AG10803 (cell line): ENCODE data around the gene B3GAT3.
A peak's percentile ranks its signal among the peaks of the same experiment; 100 is the strongest.

ENCODE experiments used
- DNase-seq: peaks from one replicate; pipeline ENCODE4 v3.0.0; 2010; ENCODE audit warnings: low read depth
- H3K4me3 ChIP-seq: 2 replicates; pipeline ENCODE4 v1.5.1; 2011; ENCODE audit warnings: mild to moderate bottlenecking, low read length, control low read depth
- TF ChIP-seq, protein P1 (sequence below): conservative IDR thresholded peaks from 2 replicates; pipeline ENCODE4 v1.5.1; 2011; ENCODE audit warnings: mild to moderate bottlenecking, low read length, control low read depth, inconsistent platforms

Gene B3GAT3

DNA sequence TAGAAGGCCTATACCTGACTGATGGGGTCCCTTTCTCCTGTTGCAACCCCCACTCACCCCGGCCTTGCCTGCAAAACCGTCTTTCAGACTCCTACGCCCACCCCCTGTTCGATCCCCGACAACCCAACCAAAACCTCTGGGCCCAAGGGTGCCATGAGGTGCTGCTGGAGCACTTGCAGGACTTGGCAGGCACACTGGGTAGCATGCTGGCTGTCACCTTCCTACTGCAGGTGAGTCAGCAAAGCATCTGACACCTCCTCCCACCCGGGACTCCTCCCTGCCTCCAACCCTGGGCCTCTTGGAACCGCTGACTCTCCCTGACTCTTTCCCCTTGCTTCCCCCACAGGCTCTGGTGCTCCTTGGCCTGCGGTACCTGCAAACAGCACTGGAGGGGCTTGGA is 7.5 kb downstream of the B3GAT3 start:
- DNase-seq = no peak
- H3K4me3 ChIP-seq = no peak overlapping the region

DNA sequence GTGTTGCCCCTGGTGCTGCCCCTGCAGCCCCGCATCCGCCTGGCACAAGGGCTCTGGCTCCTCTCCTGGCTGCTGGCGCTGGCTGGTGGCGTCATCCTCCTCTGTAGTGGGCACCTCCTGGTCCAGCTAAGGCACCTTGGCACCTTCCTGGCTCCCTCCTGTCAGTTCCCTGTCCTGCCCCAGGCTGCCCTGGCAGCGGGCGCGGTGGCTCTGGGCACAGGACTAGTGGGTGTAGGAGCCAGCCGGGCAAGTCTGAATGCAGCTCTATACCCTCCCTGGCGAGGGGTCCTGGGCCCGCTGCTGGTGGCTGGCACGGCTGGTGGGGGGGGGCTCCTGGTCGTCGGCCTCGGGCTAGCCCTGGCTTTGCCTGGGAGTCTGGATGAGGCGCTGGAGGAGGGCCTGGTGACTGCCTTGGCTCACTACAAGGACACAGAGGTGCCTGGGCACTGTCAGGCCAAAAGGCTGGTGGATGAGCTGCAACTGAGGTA is 8.5 kb downstream of the B3GAT3 start:
- TF ChIP-seq, protein P1, sequence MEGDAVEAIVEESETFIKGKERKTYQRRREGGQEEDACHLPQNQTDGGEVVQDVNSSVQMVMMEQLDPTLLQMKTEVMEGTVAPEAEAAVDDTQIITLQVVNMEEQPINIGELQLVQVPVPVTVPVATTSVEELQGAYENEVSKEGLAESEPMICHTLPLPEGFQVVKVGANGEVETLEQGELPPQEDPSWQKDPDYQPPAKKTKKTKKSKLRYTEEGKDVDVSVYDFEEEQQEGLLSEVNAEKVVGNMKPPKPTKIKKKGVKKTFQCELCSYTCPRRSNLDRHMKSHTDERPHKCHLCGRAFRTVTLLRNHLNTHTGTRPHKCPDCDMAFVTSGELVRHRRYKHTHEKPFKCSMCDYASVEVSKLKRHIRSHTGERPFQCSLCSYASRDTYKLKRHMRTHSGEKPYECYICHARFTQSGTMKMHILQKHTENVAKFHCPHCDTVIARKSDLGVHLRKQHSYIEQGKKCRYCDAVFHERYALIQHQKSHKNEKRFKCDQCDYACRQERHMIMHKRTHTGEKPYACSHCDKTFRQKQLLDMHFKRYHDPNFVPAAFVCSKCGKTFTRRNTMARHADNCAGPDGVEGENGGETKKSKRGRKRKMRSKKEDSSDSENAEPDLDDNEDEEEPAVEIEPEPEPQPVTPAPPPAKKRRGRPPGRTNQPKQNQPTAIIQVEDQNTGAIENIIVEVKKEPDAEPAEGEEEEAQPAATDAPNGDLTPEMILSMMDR = no peak
- H3K4me3 ChIP-seq = peak overlapping the region; percentile 17; the same call in 1 of the 2 replicates
- no peak for DNase-seq

More for the DNA sequence above, 7.5 kb downstream of the B3GAT3 start:
- TF ChIP-seq, protein P1 = no peak

DNA sequence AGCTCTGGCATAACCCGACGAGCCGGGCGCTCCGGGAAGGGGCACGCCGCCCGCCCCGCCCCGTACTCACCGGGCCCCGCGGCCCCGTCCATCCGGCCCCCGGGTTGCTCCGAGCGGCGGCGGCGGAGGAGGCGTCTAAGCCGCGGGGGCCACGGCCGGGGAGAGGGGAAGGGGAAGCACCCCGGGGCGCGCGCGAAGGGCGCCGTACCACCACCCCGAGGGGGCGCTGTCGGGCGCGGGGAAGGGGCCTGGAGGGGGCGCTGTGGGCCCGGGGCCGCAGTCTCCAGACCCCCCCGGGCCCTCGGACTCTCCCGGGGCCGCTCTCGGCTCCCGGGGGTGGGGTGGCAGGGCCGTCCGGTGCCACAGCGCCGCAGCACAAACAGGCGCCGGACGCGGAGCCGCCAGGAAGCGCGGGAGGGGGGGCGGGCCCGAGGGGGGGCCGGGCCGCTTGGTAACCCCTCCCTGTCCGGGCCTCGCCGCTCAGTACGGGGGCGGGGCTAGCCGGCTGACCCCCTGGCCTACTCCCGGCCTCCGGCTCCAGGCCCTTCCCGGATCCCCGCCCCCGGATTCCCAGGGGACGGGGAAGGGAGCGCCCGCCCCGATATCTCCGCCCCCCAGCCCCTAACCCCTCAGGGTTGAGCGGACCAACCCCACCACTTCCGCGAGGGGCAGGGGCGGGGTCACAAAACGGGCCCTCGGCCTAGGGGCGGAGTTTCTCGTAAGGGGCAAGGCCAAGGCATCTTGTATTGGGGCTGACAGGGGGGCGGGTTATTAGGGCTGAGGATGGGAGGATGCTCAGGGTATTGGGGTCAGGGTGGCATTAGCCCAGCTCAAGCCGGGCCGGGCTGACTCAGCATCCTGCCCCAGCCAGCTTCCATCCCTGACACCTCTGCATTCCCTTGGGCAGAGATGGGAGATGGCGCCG is 9.2 kb downstream of the B3GAT3 start, which contains the start of the genes EML3 and ROM1:
Gene EML3, minus strand, starts transcription at position 410 of the 925 bp plus-strand sequence. Its CDS starts 318 bp downstream, at position 92.
Gene ROM1, plus strand, starts transcription at position 892 of the 925 bp plus-strand sequence. Its CDS starts 25 bp downstream, at position 917.
- DNase-seq = peak; percentile 84
- TF ChIP-seq, protein P1 = peak; percentile 54
- H3K4me3 ChIP-seq = peak within 1 kb of the TSS; percentile 86

DNA sequence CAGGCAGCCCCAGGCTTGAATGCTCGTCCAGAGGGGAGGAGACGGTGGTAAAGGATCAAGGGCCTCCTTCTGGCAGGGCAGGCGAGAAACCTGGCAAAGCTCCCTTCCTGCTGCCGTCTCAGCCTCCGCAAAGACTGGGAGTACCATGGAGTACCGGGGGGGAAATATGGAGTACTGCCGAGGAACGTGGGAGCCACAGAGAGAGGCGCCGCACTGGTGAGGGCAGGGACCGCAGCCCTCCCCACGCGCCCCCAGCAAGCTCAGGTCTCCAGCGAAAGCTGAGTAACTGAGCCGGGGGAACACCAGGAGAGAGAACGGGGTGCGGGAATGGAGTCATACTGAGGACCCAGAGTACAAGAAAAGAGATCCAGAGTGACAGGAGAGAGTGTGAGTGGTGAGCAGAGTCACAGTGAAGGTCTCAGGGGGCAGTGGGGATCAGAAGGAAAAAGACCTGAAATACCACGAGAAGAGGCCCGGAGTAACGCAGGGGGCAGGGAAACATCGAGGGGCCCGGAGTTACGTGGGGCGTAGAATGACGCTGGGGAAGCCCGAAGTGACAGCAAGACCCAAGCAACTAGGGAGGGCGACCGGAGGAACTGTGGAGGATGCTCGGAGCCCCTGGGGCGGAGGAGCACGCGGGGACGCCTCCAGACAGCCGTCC is 10.0 kb downstream of the B3GAT3 start:
- peak overlapping the region; percentile 86 for H3K4me3 ChIP-seq
- TF ChIP-seq, protein P1 = no peak
- peak; percentile 70 for DNase-seq

DNA sequence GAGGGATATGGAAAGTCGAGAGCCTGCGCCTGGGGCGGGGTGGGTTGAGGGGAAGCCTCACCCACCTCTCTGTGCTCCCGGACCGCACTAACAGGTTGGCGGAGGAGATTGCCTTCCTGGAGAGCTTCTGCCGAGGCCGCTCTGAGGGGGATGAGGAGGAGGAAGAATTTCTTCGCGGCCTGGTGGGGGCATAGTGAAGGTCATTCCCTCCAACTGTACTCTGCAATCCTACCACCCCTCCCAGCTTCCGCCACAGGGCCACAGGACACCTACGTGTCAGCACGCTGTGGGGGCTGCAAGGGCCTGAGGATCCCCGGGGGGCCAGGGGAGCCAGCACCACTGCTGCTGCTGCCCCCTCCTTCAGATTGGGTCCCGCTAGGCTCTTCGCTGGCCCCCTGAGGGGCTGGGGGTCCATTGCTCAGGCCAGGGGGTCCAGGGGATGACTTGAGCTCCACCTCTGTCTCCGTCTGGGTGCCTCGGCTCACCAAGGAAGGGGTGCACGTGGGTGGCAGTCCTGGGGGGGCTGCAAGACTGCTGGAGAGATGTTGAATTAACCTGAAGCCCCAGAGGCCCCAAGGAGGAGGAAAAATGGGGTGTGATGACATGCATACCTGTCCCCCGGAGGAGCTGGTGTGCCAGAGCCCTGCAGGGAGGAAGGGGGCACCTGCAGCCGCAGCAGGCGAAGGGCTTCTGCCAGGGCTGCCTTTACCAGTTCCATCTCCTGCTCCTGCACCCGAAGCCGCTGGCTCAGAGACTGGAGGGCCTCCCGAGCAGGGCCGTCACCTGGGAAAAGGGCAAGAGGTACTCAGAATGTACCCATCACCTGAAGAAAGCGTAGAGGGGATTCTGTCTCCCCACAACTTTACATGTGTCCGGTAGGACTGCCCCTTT is 10.7 kb downstream of the B3GAT3 start:
- H3K4me3 ChIP-seq = peak overlapping the region; percentile 86
- DNase-seq = no peak
- TF ChIP-seq, protein P1 = no peak

DNA sequence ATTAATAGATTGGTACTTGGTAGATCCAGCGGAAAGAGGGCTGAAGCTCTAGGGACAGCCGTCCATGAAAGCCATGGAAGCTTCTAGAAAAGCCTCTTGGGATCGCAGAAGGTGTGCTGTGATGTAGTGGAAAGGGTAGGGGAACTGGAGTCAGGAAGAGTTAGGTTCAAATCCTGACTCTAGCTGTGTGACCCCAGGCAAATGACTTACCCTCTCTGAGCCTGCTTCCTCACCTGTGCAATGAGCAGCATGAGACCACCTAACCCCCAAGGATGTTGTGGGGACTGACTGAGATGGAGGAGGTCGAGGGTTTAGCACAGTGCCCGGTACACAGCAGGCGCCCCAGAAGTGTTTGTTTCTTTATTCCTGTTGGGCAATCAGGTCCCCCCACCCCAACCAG is 11.4 kb downstream of the B3GAT3 start:
- H3K4me3 ChIP-seq = no peak overlapping the region
- TF ChIP-seq, protein P1 = no peak
- no peak for DNase-seq
